PC-9 (cell line): ENCODE results near the gene HBA2.

Experiments used
- EZH2 ChIP-seq: fragments of 200-600 bp; sonication (generic); IDR thresholded peaks from 2 replicates; pipeline ENCODE4 v1.8.0; 2017; ENCODE audit warnings: antibody characterized with exemption, low read depth
- TF ChIP-seq, protein P1 (sequence below): fragments of 200-600 bp; sonication (generic); conservative IDR thresholded peaks from 2 replicates; pipeline ENCODE4 v1.6.1; 2017; ENCODE audit warnings: mixed run types, antibody characterized with exemption, mild to moderate bottlenecking, moderate library complexity

DNA sequence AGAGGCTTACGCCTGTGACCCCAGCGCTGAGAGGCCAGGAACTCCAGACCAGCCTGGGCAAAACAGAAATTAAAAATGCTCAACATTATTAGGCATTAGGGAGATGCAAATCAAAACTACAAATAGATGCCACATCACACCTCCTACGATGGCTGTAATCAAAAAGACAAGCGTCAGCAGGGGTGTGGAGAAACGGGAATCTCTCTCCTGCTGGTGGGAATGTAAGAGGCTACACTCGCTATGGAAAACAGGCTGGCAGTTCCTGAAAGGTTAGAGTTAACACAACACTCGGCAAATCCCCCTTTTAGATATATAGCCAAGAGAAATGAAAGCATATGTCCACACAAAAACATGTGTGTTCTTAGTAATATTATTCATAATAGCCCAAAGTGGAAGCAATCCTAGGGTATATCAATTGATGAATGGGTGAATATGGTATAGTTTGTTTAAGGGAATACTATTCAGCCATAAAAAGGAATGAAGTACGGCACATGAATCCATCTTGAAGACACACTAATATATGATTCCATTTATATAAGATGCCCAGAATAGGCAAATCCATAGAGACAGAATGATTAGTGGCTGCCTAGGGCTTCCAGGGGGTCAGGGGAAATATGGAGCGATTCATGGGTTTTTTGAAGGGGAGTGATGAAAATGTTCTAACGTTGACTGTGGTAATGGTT is 32.4 kb upstream of the HBA2 start:
- TF ChIP-seq, protein P1, sequence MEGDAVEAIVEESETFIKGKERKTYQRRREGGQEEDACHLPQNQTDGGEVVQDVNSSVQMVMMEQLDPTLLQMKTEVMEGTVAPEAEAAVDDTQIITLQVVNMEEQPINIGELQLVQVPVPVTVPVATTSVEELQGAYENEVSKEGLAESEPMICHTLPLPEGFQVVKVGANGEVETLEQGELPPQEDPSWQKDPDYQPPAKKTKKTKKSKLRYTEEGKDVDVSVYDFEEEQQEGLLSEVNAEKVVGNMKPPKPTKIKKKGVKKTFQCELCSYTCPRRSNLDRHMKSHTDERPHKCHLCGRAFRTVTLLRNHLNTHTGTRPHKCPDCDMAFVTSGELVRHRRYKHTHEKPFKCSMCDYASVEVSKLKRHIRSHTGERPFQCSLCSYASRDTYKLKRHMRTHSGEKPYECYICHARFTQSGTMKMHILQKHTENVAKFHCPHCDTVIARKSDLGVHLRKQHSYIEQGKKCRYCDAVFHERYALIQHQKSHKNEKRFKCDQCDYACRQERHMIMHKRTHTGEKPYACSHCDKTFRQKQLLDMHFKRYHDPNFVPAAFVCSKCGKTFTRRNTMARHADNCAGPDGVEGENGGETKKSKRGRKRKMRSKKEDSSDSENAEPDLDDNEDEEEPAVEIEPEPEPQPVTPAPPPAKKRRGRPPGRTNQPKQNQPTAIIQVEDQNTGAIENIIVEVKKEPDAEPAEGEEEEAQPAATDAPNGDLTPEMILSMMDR, result no peak
- TF ChIP-seq EZH2, result no peak
